Activated naive CD4-positive, alpha-beta T cell (primary cell): ENCODE results near the gene FAM89A.
"Not testable (repeated sequence)": the region's sequence is repeated elsewhere in the genome, so short reads cannot be mapped to it uniquely, and the experiment has no call there.

Experiments used
- DNase-seq, 4 experiments: peaks; one replicate each; lab custom pipeline; 2025; lab: John Stamatoyannopoulos, UW

The FAM89A gene

GRCh38 chr1:231055271-231055670 lies 15.2 kb upstream of the FAM89A start:
- no peak for DNase-seq

DNA sequence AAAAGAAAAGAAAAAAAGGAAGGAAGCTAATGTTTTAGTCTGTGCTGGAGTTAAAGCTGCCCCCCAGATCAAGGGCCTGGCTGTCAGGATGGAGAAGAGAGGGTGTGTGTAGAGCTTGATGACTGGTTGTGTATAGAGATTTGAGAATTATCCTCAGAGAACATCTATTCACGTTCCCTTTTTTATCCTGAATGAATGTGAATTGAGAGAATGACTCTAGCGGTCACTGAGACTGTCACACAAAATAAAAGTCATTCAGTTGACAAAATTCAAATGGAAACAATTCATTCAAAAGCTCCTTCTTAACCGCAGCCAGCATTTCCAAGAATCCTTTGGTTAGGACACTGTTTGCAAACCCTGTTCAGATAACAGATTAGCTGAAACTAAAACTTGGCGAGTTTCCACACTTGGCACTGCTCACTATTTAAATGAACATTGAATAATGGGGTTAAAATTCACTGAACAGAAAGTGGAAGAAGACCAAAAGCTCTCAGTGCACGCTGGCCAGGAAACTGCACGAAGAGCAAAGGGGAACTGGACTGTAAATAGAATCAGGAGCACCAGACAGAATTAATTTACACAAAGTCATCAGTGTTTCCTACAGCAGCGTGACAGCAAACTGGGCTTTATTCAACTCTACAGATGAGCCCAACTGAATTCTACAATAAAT lies 13.6 kb upstream of the FAM89A start:
- no peak for DNase-seq

DNA sequence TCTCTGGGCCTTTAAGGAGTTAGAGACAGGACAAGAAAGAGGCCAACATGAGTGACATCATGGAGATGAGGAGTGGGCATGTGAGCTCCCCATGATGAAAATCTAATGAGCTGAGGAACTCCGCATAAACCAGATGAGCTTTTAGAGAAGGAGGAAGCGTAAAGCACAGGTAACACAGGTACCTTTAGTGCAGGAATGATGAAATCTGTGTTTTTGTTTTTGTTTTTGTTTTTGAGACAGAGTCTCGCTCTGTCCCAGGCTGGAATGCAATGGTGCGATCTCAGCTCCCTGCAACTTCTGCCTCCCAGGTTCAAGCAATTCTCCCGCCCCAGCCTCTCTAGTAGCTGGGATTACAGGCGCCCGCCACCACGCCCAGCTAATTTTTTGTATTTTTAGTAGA lies 12.7 kb upstream of the FAM89A start:
- no peak for DNase-seq

GRCh38 chr1:231050932-231051331 lies 10.9 kb upstream of the FAM89A start:
- DNase-seq = not testable (repeated sequence)

DNA sequence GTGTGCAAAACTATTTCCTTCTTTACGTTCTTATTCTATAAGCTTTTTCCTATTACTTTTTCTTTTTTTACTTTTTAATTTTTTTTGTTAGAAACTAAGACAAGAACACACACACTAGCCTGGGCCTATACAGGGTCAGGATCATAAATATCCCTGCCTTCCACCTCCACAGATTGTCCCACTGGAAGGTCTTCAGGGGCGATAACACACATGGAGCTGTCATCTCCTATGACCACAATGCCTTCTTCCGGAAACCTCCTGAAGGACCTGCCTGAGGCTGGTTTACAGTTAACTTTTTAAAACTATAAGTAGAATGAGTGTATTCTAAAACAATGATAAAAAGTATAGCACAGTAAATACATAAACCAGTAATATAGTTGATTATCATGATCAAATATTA lies 10.3 kb upstream of the FAM89A start:
- DNase-seq = no peak

DNA sequence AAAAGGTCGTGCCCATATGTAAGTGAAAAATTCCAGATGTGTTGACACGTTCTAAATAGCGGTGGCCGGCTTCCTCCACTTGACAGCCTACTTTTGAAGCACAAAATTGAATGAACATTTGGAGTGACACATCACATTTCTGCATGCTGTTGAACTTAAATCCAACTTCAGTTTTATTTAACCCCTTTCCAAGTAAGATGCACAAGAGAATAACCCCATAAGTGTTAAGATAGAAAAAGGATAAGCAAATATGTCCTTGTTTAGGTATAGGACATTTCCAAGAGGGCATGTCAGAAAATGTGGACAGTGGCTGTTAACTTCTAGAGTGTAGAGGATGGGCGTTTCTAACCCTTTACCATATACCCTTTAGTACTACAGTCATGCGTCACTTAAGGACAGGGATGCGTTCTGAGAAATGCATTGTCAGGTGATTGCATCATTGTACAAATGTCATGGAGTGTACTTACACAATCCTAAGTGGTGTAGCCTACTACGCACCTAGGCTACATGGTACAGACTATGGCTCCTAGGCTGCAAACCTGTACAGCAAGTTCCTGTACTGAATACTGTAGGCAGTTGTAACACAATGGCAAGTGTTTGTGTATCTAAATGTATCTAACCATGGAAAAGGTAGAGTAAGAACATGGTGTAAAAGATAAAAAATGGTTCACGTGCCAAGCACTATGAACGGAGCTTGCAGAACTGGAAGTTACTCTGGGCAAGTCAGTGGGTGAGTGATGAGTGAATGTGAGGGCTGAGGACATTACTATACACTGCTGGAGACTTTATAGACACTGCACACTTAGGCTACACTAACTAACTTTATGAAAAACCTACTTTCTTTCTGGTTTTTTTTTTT lies 9.3 kb upstream of the FAM89A start:
- no peak for DNase-seq

- DNase-seq = not testable (repeated sequence)
Observed at GRCh38 chr1:231048419-231048818, 8.4 kb upstream of the FAM89A start.

- DNase-seq = not testable (repeated sequence)
Observed at GRCh38 chr1:231047529-231047928, 7.5 kb upstream of the FAM89A start.

DNA sequence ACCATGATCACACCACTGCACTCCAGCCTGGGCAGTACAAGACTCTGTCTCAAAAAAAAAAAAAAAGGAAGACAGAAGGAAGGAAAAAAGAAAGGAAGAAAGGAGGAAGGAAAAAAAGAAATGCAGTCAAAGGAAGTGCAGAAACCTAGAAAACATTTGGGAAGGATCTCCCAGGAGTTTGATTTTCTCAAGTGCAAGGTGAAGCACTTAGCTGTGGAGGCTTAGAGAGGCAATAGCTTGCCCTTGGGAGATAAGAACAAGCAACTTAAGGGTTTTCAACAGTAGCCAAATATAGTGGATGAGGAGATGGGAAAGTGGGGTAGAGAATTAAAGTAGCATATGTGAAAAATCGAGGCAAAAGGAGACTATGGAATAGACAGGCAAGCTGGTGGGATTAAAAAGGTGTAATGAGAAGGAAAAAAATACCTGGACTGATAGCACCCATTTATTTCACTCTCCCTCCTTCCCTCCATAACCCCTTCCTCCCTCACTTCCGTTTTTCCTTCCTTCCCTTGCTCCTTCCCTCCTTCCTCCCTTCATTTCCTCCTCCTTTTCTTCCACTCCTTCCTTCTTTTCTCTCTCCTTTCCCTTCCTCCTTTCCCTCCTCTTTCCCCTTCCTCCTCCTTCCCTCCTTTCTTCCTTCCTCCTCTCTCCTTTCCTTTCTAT lies 6.8 kb upstream of the FAM89A start:
- no peak for DNase-seq

DNA sequence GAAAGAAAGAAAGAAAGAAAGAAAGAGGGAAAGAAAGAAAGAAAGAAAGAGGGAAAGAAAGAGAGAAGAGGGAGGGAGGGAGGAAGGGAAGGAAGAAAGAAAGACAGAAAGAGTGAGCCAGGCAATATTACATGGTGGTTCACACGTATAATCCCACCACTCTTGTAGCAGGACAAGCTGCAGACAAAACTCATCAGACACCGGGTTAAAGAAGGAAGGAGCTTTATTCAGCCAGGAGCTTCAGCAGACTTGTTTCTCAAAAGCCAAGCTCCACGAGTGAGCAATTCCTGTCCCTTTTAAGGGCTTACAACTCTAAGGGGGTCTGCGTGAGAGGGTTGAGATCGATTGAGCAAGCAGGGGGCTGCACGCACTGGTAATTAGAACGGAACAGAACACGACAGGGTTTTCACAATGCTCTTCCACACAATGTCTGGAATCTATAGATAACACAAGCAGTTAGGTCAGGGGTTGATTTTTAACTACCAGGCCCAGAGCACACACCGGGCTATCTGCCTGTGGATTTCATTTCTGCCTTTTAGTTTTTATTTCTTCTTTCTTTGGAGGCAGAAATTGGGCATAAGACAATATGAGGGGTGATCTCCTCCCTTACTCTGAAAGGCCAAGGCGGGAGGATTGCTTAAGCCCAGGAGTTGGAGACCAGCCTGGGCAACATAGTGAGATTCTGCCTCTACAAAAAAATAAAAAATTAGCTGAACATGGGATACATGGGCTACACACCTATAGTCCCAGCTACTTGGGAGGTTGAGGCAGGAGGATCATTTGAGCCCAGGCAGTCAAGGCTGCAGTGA lies 6.1 kb upstream of the FAM89A start:
- DNase-seq = not testable (repeated sequence)

- no peak for DNase-seq
Observed at GRCh38 chr1:231045286-231045685, 5.2 kb upstream of the FAM89A start.

DNA sequence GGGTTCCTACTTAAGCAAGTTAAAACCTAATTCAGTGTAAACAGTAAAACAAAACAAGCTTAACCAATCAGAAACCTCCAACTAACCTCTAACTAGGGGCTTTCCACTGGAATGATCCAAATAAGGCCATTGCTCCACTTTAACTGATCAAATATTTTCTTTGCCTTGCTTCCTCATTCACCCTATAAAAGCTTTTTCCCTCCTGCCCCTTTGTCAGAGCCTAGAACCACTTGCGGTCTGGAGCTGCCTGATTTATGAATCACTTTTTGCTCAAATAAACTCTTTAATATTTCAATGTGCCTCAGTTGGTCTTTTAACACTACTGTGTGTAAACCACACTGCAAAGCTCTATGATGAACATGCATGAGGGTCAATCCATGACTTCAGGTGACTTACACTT lies 4.5 kb upstream of the FAM89A start:
- no peak for DNase-seq

- DNase-seq = no peak
Observed at GRCh38 chr1:231041719-231042261, 1.7 kb upstream of the FAM89A start.

- no peak for DNase-seq
Observed at GRCh38 chr1:231040800-231041718, 1.0 kb upstream of the FAM89A start.

DNA sequence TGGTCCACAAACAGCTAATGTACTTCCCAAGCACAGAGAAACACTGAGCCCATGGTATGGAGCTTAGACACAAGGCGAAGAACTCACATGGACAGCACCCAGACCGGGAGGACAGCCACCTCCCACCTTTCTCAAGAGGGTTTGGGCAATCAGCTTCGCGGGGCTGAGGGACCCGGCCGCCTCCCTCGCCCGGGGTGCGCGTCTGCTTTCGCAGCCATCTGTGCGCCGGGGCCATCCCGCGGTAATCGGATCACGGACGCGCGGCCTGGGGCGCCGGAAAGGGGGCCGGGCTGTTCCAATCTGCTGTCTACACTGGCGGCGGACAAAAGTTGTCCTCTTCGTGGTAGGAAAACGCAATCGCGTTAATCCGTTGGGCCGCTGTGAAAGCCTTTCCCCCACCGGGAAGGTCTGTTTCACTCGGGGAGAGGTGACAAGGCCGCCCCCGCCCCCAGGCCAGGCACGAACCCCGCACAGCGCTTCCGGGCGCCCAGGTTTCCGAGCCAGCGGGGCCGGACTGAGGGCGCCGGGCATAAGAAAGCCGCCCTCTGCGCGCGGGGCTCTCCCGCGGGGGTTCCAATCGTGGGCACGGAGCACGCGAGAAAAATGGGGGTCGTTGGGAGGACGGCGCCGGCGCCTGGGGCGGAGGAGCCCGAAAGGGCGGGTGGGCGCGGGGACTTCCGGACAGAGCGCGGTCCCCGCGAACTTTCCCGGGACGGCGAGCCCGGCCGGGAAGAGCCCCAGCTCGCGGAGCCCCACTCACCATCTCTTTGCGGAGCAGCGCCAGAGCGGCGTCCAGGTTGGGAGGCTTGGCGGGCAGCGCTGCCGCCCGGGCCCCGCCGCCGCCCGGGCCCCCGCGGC lies 664 bp downstream of the FAM89A start:
- DNase-seq = peak in 2 of 4 experiments; percentile 4 to 34

DNA sequence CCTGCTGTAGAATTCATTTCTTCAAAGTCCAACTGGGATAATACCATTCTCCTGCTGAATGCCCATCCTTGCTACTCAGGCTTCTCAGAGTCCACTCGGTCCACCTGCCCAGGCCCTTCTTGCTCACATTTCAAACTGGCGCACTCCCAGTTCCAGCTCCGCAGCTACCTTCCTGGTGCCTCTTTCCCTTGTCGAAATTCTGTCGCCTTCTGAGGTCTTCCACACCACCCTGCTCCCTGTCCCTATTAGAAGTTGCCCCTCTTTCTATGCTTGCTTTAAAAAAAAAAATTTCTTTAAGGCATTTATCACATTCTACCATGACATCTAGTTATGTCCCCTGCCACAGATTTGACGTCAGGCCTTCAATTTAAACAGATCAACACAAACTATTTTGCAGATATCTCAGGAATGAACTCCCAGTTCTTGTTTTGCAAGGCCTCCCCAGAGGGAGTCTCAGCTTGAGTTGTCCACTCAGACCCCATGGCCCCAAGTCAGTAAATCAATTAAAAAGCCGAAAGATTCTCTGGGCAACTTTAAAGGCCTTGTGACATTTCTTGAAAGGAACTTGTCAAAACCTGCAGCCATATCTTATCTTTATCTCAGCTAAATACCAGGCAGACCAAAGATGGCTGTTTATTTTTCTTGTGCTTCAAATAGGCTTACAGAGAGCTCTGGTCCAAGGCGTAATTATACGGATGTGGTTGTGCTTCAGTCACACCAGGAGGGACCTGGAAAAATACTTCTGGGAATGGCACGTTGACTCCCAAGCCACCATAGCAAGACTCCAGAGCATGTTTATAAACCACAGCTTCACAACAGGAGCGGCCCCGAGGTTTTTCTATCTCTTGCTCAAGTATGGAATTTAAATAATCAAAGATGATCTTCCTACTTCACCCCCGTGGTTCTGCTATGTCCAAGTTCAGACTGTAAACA lies 2.2 kb downstream of the FAM89A start:
- no peak for DNase-seq

GRCh38 chr1:231036416-231036815 lies 3.6 kb downstream of the FAM89A start:
- no peak for DNase-seq

DNA sequence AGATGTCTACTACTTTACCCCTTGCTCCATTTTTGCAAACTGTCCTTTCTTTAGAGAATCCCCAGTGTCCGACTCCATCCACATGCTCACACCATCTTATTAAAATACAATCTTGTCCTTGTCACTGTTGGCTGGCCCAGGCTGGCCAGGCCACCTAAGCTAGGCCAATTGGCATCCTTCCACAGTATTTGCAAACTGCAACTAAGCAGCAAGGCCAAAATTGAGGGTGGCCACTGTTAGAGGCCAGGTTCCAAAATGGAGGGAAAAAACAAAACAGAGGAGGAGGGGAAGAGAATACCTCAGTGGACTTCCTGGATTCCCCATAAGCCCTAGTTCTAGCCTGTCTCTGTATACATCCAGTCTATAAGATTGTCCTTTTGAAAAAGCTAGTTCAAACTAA lies 4.3 kb downstream of the FAM89A start:
- DNase-seq = no peak

DNA sequence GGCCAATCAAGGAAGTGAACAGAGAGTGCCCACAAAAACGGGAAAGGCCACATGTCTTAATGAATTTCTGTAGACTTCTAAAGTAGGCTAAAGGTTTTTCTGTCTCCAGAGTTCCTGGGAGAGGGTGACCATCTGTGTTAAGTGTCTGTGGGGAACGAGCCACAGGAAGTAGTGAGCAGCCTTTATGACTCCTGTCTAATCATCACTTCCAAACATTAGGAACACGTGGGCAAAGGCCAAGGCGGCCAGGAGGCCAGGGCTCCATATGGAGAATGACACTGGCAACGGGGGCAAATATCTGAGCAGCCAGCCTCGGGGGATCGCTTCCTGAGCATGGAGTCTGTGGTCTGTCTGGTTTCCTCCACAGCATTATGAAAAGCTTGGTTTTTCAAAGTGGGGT lies 7.1 kb downstream of the FAM89A start:
- DNase-seq = no peak
